GM12878 (cell line): Measurements from ENCODE around the gene DNAJC11. TPM values are rescaled to one million over a fixed set of nuclear protein-coding genes. Genes with fewer than 3 reads are reported as not detected.
A peak's percentile ranks its signal among the peaks of the same experiment; 100 is the strongest.

ENCODE experiments used
- ASH2L ChIP-seq: fragments of 300-600, 200-600 bp; sonication (generic); IDR thresholded peaks from 2 replicates; pipeline ENCODE4 v1.6.1; 2017; ENCODE audit warnings: low read depth, mild to moderate bottlenecking, borderline replicate concordance
- BHLHE40 ChIP-seq, 2 experiments: fragments of 450-650 bp in 1 of 2; IDR thresholded peaks; 2 replicates each; pipeline ENCODE4 v1.6.1; 2011 to 2017; ENCODE audit warnings: low read depth in 2 of 2, borderline replicate concordance in 1 of 2, improper control_type of control experiment in 1 of 2, low read length in 1 of 2, mild to moderate bottlenecking in 1 of 2
- BRCA1 ChIP-seq: IDR thresholded peaks from 2 replicates; pipeline ENCODE4 v1.6.1; 2011; ENCODE audit warnings: low read depth, low read length, improper control_type of control experiment
- CBX5 ChIP-seq: sonication (generic); IDR thresholded peaks from 2 replicates; pipeline ENCODE4 v1.6.1; 2016; ENCODE audit warnings: low read depth, moderate library complexity, mild to moderate bottlenecking, inconsistent platforms
- CEBPB ChIP-seq, 2 experiments: fragments of 150-350 bp in 1 of 2; IDR thresholded peaks; 2 replicates each; pipeline ENCODE4 v1.6.1; 2012 to 2014; ENCODE audit warnings: low read depth in 2 of 2, low read length in 2 of 2, borderline replicate concordance in 1 of 2, inconsistent platforms in 1 of 2
- MTA2 ChIP-seq: fragments of 450-650 bp; IDR thresholded peaks from 2 replicates; pipeline ENCODE4 v1.6.1; 2016; ENCODE audit warnings: low read depth, mild to moderate bottlenecking, moderate library complexity
- NFXL1 ChIP-seq: fragments of 450-650 bp; IDR thresholded peaks from 2 replicates; pipeline ENCODE4 v1.6.1; 2017; ENCODE audit warnings: antibody characterized with exemption, mild to moderate bottlenecking, borderline replicate concordance
- NFYB ChIP-seq: IDR thresholded peaks from 2 replicates; pipeline ENCODE4 v1.6.1; 2011; ENCODE audit warnings: low read depth, mild to moderate bottlenecking, low read length, improper control_type of control experiment, moderate library complexity; ENCODE audit not compliant: insufficient read depth
- NR2C2 ChIP-seq: IDR thresholded peaks from 2 replicates; pipeline ENCODE4 v1.6.1; 2011; ENCODE audit warnings: borderline replicate concordance, low read depth; ENCODE audit not compliant: control insufficient read depth, insufficient read length
- PAX8 ChIP-seq: fragments of 450-650 bp; IDR thresholded peaks from 2 replicates; pipeline ENCODE4 v1.6.1; 2017; ENCODE audit warnings: mild to moderate bottlenecking, moderate library complexity
- POU2F2 ChIP-seq: IDR thresholded peaks from 3 replicates; pipeline ENCODE4 v1.6.1; 2011; ENCODE audit warnings: low read depth, mild to moderate bottlenecking, low read length, borderline replicate concordance
- SIN3A ChIP-seq: IDR thresholded peaks from 2 replicates; pipeline ENCODE4 v1.6.1; 2012; ENCODE audit warnings: low read depth, low read length, improper control_type of control experiment
- SMAD5 ChIP-seq: IDR thresholded peaks from 2 replicates; pipeline ENCODE4 v1.6.1; 2016; ENCODE audit warnings: antibody characterized with exemption, low read depth
- STAT1 ChIP-seq: fragments of 450-650 bp; conservative IDR thresholded peaks from 2 replicates; pipeline ENCODE4 v1.6.1; 2014; ENCODE audit warnings: antibody characterized with exemption, mild to moderate bottlenecking
- SUPT20H ChIP-seq: IDR thresholded peaks from 2 replicates; pipeline ENCODE4 v1.6.1; 2011; ENCODE audit warnings: low read depth, mild to moderate bottlenecking, low read length, moderate library complexity, borderline replicate concordance; ENCODE audit not compliant: control insufficient read depth
- TCF12 ChIP-seq: IDR thresholded peaks from 2 replicates; pipeline ENCODE4 v1.6.1; 2011; ENCODE audit warnings: low read depth, mild to moderate bottlenecking, low read length
- YBX1 ChIP-seq: fragments of 450-650 bp; IDR thresholded peaks from 2 replicates; pipeline ENCODE4 v1.6.1; 2016; ENCODE audit warnings: antibody characterized with exemption
- ZNF207 ChIP-seq: fragments of 450-650 bp; IDR thresholded peaks from 2 replicates; pipeline ENCODE4 v1.6.1; 2014; ENCODE audit warnings: antibody characterized with exemption, mild to moderate bottlenecking, borderline replicate concordance
- ZNF384 ChIP-seq: IDR thresholded peaks from 2 replicates; pipeline ENCODE4 v1.6.1; 2012; ENCODE audit warnings: low read depth, mild to moderate bottlenecking, low read length, improper control_type of control experiment, borderline replicate concordance
- polyA plus RNA-seq, 11 experiments: library from polyadenylated mRNA; depleted of rRNA in 4 of 11; unstranded in 6 of 11; stranded (reverse) in 5 of 11; fragments of >200 nt; fragmentation: Nextera tagmentation in 4 of 11; fragmentation: Illumina TruSeq in 1 of 11; extraction: Ambion mirVana in 4 of 11; extraction: Trizol in 1 of 11; gene quantifications; 1 replicate in 1 of 11; 2 replicates in 10 of 11; pipeline versions ENCODE4 v1.2.1 to v1.2.3, GENCODE V29; 2011 to 2016; ENCODE audit warnings: inconsistent platforms in 2 of 11, missing spikeins in 2 of 11, low read depth in 1 of 11
- total RNA-seq, 4 experiments: library from RNA; depleted of rRNA in 3 of 4; stranded (reverse); fragments of >200 nt in 3 of 4; fragmentation: Illumina TruSeq in 1 of 4; extraction: Trizol in 1 of 4; gene quantifications; 2 replicates each; pipeline versions ENCODE4 v1.2.1 to v1.2.3, GENCODE V29; 2013 to 2021
- TF ChIP-seq, protein P1 (sequence below): fragments of 450-650 bp; IDR thresholded peaks from 2 replicates; pipeline ENCODE4 v1.6.1; 2016; ENCODE audit warnings: mild to moderate bottlenecking
- TF ChIP-seq, protein P2 (sequence below): fragments of 450-650 bp; conservative IDR thresholded peaks from 2 replicates; pipeline ENCODE4 v1.6.1; 2017; ENCODE audit warnings: mild to moderate bottlenecking, moderate library complexity
- TF ChIP-seq, protein P3 (sequence below): fragments of 450-650 bp; IDR thresholded peaks from 2 replicates; pipeline ENCODE4 v1.6.1; 2017; ENCODE audit warnings: antibody characterized with exemption, mild to moderate bottlenecking, moderate library complexity

The DNAJC11 gene
- total and polyA plus RNA-seq, 10 of the 15 experiments (the other 5 are each of a cell fraction or from before 2014, with no cell fraction given): 5.0 to 58.8 (median 39.5) TPM

DNA sequence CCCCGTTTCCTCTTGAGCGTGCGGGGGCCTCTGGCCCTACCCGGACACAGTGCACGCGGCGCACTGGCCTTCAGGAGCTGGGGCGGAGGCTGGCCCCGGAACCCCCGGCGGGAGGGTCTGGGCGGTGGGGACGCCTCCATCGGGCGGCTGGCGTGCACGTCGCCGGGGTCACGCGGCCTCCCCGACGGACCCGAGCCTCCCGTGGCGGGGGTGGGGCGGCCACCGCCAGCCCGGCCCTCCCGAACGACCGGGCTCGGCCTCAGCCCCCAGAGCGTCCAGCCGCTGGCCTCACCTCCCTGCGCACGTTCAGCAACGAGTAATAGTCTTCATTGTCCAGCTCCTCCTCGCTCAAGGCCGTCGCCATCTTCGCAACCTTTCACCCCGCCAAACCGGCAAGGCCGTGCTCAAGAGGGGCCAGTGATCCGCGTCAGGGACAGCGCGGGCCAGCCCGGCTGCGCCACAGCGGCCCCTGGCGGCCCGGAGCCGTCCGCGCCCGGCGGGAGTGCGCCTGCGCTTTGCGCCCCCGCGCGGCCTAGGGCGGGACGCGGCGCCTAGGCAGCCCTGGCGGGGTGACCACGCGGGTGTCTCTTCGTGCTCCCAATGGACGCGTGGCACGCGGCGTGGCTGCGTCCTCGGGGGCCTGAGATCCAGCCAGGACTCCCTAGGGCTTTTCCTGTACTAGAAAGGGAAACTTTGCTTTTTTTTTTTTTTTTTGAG is at the start of gene DNAJC11 (continued):
- TF ChIP-seq BHLHE40 (IDR thresholded peaks at IDR 0.05; ENCODE audit: borderline replicate concordance in 1 of 2, low read depth in 2 of 2, low read length in 1 of 2) (peak; percentile 46 to 82; a peak in 3 of 4 replicates), TCF12 (peak; percentile 43; the same call in 1 of the 2 replicates), PAX8 (no peak), NFXL1 (0 out of 2 replicates have a peak, but pooled peaks have one; percentile 38), YBX1 (no peak), CBX5 (no peak), ZNF384 (0 out of 2 replicates have a peak, but pooled peaks have one; percentile 10), BRCA1 (no peak), POU2F2 (peak; percentile 77), STAT1 (0 out of 2 replicates have a peak, but pooled peaks have one; percentile 70), SUPT20H (no peak), NFYB (no peak), SMAD5 (peak; percentile 56; the same call in 1 of the 2 replicates), CEBPB (IDR thresholded peaks at IDR 0.05; ENCODE audit: borderline replicate concordance in 1 of 2, low read depth in 2 of 2, low read length in 2 of 2) (no peak), ZNF207 (peak; percentile 92; the same call in 1 of the 2 replicates), NR2C2 (peak; percentile 97), ASH2L (peak; percentile 94), MTA2 (peak; percentile 44; the same call in 1 of the 2 replicates), SIN3A (0 out of 2 replicates have a peak, but pooled peaks have one; percentile 27)
- TF ChIP-seq, protein P1, sequence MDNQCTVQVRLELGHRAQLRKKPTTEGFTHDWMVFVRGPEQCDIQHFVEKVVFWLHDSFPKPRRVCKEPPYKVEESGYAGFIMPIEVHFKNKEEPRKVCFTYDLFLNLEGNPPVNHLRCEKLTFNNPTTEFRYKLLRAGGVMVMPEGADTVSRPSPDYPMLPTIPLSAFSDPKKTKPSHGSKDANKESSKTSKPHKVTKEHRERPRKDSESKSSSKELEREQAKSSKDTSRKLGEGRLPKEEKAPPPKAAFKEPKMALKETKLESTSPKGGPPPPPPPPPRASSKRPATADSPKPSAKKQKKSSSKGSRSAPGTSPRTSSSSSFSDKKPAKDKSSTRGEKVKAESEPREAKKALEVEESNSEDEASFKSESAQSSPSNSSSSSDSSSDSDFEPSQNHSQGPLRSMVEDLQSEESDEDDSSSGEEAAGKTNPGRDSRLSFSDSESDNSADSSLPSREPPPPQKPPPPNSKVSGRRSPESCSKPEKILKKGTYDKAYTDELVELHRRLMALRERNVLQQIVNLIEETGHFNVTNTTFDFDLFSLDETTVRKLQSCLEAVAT: no peak; the same call in 1 of the 2 replicates
- TF ChIP-seq, protein P2, sequence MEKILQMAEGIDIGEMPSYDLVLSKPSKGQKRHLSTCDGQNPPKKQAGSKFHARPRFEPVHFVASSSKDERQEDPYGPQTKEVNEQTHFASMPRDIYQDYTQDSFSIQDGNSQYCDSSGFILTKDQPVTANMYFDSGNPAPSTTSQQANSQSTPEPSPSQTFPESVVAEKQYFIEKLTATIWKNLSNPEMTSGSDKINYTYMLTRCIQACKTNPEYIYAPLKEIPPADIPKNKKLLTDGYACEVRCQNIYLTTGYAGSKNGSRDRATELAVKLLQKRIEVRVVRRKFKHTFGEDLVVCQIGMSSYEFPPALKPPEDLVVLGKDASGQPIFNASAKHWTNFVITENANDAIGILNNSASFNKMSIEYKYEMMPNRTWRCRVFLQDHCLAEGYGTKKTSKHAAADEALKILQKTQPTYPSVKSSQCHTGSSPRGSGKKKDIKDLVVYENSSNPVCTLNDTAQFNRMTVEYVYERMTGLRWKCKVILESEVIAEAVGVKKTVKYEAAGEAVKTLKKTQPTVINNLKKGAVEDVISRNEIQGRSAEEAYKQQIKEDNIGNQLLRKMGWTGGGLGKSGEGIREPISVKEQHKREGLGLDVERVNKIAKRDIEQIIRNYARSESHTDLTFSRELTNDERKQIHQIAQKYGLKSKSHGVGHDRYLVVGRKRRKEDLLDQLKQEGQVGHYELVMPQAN: peak; percentile 91
- TF ChIP-seq, protein P3, sequence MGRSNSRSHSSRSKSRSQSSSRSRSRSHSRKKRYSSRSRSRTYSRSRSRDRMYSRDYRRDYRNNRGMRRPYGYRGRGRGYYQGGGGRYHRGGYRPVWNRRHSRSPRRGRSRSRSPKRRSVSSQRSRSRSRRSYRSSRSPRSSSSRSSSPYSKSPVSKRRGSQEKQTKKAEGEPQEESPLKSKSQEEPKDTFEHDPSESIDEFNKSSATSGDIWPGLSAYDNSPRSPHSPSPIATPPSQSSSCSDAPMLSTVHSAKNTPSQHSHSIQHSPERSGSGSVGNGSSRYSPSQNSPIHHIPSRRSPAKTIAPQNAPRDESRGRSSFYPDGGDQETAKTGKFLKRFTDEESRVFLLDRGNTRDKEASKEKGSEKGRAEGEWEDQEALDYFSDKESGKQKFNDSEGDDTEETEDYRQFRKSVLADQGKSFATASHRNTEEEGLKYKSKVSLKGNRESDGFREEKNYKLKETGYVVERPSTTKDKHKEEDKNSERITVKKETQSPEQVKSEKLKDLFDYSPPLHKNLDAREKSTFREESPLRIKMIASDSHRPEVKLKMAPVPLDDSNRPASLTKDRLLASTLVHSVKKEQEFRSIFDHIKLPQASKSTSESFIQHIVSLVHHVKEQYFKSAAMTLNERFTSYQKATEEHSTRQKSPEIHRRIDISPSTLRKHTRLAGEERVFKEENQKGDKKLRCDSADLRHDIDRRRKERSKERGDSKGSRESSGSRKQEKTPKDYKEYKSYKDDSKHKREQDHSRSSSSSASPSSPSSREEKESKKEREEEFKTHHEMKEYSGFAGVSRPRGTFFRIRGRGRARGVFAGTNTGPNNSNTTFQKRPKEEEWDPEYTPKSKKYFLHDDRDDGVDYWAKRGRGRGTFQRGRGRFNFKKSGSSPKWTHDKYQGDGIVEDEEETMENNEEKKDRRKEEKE: peak; percentile 49; the same call in 1 of the 2 replicates
